ENCODE results near the gene DOCK10.

- TF ChIP-seq CTCF (IDR thresholded peaks at IDR 0.05; ENCODE audit: borderline replicate concordance, extremely low read depth, low read length, poor library complexity, severe bottlenecking) (no peak), EZH2 (IDR thresholded peaks at IDR 0.05; ENCODE audit: borderline replicate concordance, low read depth, low read length, severe bottlenecking) (no peak)
Measured at GRCh38 chr2:225042800-225043167, 516 bp upstream of the DOCK10 start.

All from DND-41 (cell line).